Breast epithelium (tissue), 3 donors: ENCODE results near the gene SCARB1.

Experiments
- CTCF ChIP-seq, 3 donors: fragments of 450-650 bp; IDR thresholded peaks; one replicate each; pipeline ENCODE4 v1.5.1; 2016 to 2017; ENCODE audit warnings: antibody characterized with exemption in 3 of 3, mild to moderate bottlenecking in 3 of 3, moderate library complexity in 3 of 3
- POLR2A ChIP-seq: fragments of 450-650 bp; IDR thresholded peaks from one replicate; pipeline ENCODE4 v1.6.1; 2016; ENCODE audit warnings: antibody characterized with exemption, mild to moderate bottlenecking, moderate library complexity

GRCh38 chr12:124898923-124899294, 35.2 kb upstream of the SCARB1 start:
- TF ChIP-seq CTCF (IDR thresholded peaks at IDR 0.05) (no peak), POLR2A (no peak)
